NOMO-1 treated with DMSO at 0.1 percent for 48 hours (cell line): ENCODE data around the gene IGHMBP2.

Experiments
- DNase-seq: peaks from one replicate; lab custom pipeline; 2025; ENCODE audit not compliant: unreplicated experiment; lab: John Stamatoyannopoulos, UW

IGHMBP2 gene

DNA sequence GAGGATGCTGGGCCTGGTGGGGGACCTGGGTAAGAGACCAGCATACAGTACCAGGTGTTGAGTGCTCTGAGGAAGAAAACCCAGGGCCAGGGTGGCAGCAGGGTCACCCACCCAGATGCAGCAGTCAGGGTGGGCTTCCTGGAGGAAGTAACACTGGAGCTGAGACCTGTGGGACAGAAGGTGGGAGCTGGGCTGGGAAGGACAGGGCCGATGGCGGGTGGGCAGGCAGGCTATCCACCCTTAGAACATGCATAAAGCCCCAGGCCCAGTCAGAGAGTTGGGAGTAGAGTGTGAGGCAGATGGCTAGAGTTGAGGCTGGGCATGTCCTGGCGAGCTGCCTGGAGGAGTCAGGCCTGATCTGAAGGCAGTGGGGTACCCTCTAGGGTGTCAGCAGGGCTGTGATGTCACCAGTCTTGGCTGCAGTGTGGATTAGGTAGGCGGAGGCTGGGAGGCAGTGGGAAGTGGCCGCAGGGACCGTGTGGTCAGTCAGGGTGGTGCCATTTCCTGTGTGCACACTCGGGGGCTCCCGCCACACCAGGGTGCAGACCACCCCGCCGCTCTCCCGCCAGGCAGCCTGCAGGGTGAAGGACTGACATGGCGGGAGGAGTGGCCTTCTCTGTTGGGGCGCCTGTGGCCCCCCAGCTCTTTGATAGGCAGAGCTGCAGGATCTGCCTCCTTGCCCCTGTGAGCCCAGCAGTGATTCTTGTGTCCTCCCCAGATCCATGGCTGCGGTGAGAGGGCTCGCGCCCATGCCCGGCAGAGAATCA is 35.3 kb downstream of the IGHMBP2 start:
- no peak for DNase-seq

DNA sequence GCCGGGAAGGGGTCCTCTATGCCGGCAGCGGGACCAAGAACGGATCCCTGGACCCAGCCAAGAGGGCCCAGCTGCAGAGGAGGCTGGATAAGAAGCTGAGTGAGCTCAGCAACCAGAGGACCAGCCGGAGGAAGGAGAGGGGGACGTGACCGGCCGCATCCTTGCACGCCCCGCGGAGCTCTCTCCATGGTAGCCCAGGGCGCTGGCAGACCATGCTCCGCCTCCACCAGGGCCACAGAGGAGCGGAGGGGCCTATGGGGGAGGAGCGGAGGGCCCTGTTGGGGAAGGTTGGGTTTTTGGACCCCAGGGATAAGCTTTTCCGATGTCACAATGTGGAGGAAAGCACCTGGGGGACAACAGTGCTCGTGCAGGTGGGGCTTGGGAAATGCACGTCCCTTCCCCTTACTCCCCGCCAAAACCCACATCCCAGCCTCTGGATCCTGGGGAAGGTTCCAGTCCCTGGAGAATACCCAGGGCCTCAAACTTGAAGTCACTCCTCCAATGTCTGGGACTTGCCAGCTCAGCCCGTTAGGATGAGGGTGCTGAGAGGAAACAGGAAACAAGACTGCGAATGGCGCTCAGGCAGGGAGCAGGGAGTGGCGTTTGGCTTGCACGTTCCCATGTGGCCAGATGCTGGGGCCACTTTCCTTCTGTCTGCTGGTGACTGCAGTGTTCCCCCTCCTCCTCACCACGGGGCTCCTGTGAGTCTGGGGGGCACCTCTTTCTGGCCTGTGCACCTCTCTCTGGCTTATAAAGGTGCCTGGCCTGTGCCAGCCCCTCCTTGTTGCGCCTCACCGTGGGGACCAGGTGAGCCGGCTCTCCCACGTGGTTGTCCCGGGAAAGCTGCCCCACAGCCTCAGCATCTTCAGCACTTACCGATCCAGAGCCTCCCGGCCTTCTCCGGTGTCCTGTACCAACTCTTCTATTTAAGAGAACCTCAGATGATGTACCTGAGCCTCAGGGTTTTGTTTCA is 36.2 kb downstream of the IGHMBP2 start:
- no peak for DNase-seq

DNA sequence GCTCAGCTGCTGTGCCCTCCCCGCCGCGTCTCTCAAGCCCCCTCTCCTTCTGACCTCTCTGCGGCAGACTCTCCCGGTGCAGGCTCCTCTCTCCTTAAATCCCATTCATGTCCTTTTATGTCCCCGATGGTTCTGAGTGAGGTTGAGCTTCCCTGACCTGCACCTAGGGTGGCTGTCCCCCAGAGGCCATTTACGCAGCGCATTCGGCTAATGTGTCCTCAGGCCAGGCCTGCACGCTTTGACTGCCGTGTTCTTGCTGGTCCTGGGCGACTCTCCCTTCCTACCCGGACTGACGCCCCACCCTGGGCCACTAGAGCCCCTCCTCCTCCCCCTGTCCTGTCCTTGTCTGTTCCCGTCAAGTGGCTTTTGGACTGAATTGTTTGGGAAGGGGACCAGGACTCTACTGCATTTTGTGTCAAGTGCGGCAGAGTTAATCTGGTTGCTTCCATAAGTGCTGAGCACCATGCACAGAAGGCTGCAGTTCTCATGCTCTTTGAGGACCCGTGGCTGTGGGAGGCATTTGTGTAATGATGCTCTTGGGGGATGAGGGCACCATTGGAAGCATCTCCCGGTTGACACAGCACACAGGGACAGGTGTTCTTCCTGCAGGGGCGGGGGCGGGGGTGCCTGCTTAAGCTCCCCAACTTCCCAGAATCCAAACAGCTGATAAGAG is 37.1 kb downstream of the IGHMBP2 start:
- no peak for DNase-seq

DNA sequence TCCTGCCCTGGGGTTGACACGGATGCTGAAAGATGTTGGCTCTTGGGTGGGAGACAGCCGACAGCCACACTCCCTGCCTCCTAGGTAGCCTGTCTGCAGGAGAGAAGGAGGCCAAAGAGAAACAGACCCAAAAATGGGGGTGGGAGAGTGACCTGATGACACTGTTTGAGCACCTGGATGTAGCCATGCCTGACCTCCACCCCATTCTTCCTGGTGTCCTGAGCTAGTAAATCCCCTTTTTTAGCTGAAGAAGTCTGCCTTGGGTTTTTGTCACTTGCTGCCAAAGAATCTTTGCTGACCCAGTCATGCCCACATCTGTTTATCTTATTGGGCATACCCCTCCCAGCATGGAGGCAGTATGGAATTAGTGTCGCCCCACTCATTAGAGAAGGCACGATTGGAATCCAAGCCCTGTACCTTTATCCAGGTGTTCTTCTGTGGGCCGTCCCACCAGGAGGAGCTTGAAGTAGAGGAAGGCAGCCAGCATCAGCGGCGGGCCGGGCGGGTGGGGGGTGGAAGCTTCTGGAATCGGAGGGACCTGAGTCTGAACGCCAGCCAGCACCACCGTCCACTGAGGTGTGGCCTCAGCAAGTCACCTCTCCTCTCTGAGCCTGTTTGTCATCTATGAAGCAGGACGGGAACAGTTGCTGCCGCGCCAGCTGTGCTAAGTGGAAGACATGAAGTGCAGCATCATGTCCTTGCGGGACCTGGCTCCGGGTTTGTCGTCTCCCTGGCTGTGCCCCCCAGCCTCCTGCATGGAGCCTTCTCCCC is 37.8 kb downstream of the IGHMBP2 start:
- DNase-seq: no peak

DNA sequence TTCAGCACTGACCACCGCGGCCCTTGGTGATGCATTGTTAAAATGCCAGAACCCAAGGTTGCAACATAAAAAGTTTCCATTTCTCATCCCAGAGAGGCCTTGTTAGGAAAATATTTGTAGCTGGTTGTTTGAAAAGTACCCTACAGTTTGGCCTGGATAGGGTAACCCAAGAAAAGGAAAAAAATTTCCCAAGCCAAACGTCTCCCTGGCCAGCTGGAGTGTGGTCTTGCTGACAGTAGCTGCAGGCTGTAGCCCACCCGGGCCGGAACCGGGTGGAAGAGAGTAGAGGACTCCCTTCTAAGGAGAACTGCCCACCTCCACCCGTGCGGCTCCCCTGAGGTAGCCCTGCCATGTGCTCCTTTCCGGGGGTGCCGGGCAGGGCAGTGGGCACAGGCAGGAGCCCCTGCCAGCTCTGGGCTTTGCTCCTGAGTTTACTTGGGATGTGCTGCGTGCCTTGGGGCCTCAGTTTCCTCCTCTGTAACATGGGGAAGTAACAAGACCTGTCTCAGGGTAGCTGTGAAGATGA is 38.5 kb downstream of the IGHMBP2 start:
- no peak for DNase-seq

DNA sequence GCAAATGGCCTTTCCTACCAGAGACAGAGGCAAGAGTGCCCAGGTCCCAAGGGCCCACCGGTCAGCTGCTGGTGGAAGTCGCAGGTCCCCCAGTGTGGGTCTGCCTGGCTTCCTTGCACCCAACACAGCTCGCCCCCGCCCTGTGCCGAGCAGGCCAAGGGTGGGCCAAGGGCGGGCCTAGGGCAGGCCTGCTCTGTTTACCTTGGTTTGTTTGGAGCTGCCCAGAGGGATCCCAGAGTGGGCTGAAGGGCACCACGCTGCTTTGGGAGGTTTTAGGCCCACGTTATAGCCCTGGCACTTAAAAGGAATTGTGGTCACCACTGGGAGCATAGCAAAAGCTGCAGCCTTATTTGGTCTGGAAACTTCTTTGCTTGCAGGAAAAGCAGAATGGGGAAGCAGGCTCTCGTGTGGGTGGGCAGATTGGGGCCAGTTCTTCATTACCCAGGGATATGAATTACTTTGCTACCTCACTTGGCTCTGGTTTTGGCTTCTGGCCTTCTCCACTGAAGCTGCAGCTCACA is 39.1 kb downstream of the IGHMBP2 start:
- peak; percentile 53 for DNase-seq

DNA sequence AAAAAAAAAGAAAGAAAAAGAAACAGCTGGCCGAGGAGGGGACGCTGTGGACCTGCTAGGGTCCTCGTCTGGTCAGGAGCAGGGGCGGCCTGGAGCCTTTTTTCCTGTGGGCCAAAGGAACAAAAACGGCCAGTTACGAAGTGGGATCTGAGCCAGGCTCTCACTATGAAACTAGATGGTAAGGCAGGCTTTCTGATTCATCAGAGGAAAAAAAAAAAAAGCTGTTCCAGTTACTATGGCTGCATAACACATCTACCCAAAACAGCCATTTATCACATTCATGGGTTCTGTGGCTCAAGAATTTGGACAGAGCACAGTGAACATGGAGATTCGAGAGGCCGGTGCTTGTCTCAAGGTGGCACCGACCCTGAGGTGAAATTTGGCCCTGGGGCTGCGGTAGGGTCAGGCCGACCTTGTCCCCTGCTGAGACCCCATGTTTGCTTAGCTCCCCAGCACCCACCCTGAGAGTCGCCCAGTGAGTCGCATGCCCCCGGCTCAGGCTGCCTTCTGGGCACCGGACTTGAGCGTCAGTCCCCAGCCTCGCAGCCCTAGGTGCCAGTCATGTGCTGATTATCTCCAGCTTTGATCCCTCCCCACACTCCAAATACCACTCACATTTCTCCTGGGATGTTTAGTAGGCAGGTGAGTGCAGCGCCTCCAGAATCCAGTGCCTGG is 42.9 kb downstream of the IGHMBP2 start:
- DNase-seq: no peak

DNA sequence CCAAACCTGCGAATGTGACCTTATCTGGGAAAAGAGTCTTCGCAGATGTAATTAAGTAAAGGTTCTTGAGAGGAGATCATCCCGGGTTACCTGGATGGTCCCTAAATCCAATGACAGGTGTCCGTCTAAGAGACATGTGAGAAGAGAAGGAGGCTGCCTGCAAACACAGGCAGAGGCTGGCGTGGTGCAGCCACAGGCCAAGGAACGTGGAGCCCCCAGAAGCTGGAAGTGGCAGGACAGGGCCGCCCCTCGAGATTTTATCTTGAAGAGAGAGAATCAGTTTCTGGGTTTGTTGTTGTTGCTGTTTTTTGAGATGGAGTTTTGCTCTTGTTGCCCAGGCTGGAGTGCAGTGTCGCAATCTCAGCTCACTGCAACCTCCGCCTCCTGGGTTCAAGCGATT is 43.5 kb downstream of the IGHMBP2 start:
- no peak for DNase-seq

DNA sequence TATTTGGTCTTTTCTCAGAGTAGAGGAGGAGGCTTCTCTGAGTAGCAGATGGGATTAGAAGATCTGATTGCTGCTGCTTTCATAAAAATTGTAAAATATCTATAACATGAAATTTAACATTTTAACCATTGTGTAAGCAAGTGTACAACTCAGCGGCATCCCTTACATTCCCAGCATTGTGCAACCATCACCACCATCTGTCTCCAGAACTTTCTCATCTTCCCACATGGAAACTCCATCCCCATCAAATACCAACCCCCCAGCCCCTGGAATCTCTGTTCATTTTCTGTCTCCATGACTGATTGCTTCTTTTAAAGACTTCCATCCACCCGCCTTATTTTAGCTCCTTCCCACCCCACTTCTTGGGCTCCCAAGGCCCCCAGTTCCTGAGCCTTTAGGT is 44.8 kb downstream of the IGHMBP2 start:
- no peak for DNase-seq

DNA sequence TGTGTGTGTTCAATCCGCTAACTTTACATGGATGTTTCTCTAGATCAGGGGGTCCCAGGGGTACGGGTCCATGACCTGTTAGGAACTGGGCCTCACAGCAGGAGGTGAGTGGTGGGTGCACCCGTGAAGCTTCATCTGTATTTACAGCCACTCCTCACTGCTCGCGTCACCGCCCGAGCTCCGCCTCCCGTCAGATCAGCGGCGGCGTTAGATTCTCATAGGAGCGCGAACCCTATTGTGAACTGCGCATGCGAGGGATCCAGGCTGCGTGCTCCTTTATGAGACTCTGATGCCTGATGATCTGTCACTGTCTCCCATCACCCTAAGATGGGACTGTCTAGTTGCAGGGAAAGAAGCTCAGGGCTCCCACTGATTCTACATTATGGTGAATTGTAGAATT is 45.2 kb downstream of the IGHMBP2 start:
- DNase-seq: no peak

DNA sequence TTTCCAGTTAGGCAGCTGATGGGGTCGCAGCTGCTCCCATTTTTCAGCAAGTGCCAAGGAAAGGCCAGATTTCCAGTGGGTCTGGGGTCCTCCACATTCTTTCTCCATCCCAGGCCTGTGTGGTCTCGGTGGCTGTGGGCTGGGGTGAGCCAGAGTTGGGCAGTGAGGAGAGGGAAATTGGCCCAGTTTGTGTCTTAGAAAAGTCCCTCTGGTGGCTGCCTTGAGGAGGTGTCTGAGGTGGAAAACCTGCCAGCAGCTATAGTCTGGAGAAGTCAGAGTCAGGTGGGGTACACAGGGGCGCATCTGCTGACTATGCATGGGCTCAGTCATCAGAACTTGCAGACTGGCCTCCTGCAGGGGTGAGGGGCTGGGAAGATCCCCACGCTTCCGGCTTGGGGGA is 46.6 kb downstream of the IGHMBP2 start:
- DNase-seq: peak; percentile 5

DNA sequence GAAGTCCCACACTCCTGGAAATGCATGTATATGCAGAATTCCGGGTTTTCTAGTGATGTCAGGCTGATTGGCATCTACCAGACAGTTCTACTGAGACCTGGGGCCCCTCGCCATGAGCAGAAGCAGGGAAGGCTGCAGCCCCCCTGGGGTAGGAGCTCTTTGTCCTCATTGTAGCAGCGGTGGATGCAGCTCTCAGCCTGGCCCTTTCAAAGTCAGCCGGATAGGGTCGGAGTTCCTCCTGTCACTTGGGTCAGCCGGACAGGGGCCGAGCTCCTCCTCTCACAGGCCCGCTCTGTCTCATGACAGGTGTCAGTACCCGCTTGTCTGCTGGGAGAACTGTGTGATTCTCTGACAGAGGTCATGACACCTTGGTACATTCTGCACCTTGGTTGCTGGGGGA is 47.1 kb downstream of the IGHMBP2 start:
- DNase-seq: no peak

DNA sequence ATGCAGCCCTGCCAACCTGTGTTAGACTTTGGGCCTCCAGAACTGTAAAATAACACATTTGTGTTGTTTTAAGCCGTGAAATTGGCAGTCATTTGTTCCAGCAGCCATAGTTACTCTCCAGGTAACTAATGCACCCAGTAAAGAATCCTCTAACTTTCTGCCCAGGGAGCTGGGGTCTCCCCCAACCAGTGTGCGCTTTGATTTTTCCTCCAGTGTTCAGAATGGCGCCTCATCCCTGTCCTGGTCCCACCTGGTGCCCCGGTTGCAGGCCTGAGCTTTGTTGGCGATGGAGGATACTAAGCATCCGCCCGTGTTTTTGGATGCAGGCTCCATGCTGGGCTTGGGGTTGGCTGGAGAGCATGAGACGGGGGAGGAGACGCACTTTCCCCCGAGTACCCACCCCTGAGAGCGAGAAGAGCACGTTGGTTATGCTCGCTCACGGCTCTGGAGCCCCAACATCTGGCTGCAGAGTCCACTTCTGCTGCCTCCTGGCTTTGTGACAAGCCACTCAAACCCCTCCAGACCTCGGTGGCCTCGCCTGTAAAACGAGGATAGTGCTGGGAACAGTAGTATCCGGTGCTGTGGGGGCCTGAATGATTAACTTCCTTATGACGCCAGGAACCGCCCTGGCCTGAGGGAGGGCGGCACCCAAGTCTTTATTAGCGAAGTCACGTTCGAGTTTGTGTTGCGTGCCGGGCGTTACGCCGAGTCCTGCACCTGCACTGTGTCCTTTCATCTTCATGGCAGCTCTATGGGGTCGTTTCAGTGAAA is 51.3 kb downstream of the IGHMBP2 start:
- DNase-seq: peak; percentile 75

DNA sequence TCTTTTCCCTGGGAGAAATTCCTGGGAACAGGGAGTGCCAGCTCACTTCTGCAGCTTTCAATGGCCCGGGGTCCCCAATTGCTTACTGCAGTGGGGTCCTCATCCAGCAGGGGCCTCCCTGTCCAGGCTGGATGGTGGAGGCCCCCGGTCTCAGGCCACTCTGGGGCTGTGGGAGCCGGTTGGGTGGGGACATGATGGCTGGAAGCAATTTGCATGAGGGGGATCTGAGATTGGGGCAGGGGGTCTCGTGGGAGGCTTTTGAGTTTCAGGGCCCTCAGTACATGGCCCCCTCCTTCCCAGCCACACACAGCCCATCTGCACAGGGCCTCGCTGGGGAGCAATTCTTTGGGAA is 51.9 kb downstream of the IGHMBP2 start:
- no peak for DNase-seq

DNA sequence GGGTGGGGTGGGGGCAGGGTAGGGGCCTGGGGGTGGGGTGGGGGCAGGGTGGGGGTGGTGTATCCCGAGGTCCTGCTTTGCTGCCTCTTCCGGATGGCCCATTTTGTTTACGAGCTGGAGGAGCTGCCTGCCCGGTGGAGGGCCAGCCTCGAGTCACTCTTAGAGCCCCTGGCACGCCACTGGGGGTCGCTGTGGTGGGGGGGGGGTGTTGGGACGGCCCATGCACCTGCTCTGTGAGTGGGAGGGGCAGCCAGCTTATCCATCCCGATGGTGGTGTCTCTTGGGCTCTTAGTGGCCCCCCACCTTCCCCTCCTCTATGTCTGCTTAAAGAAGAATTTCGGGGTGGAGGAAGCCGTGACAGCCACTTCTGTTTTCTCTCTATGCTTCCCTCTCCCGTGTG is 52.5 kb downstream of the IGHMBP2 start:
- DNase-seq: peak; percentile 27

DNA sequence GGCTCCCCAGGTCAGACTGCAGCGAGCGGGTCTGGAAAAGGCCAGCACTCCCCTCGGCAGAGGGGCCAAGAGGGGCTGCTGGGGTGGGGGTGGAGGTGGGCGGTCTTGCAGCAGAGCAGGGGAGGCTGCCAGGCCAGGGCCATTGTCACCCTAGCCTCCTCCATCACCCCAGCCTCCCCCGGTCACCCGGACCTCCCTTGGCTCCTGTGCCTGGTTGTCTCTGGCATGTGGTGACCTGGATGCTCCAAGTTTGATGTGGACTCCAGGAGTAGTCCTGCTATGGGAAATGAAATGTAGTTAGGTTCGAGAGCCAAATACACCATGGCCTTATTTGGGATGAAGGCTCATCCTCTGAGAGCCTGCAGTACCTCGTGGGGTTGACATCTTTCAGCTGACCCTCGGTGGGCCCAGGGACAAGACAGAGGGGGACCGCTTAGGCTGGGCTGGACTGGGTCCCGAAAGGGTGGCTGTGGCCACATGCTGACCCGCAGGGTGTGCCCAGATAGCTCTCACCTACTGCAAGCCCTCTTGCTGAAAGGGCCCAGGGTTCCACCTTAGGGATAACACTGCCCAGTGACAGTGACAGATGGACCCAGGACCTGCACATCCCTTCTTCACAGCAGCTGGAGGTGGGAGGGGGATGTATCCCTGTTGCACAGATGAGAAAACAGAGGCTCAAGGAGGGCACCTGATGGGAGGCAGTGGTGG is 53.0 kb downstream of the IGHMBP2 start:
- no peak for DNase-seq

DNA sequence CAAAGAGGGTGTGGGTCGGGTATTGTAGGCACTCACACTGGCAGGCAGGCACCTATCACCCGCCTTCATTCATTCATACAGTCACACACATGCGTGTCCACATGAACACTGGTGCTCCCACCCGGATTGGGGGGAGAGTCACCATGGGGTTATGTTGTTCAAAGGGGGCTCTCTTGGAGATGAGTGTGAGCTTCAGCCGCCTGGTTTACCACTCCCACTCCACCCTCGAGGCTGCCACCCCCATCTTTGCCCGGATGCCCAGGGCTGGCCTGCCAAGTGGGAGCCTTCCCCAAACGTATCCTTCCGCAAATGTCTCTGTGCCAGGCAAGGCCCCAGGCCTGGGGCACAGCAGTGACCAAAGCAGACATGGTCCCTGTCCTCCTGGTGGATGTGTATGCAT is 54.5 kb downstream of the IGHMBP2 start:
- no peak for DNase-seq

DNA sequence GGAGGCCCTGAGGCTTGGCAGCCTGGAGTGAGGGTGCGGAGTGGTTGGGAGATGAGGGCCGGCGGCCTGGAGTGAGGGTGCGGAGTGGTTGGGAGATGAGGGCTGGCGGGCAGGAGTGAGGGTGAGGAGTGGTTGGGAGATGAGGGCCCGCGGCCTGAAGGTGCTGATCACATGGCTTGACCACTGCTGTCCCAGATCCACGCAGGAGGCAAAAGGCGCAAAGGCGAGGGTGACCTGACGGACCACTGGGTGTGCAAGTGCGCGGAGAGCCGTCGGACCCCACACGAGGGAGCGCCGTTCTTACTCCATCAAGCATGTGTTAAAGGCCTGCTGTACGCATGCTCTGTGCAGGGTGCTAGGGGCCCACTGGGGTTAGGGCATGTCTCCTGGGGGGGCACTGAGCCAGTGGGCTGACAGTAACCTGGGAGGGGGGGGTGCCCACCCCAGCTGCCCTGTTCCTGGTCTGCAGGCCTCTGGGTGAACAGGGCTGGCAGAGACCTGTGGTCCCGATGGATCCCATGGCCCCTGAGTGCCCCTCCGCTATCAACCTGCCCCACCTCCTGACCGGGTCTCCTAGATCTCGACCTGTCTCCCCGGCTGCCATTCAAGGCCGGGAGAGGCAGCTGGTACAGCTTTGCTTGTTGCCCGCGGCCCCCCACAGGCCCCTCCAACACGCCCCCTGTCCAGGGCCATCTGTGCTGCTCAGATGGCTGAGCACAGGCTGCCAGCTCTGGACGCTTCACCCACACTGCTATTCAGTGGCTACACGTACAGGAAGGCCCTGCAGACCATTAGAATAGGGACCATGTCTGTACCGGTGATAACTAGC is 56.0 kb downstream of the IGHMBP2 start:
- DNase-seq: no peak
